HG03439 (cell line): Measurements from ENCODE around the gene ZNF396.

Source experiments
- ATAC-seq: cut with Tn5 transposase; IDR thresholded peaks from one replicate; pipeline ENCODE4 v1.9.1; 2021; ENCODE audit warnings: mild to moderate bottlenecking, moderate library complexity; ENCODE audit not compliant: unreplicated experiment

Gene ZNF396

DNA sequence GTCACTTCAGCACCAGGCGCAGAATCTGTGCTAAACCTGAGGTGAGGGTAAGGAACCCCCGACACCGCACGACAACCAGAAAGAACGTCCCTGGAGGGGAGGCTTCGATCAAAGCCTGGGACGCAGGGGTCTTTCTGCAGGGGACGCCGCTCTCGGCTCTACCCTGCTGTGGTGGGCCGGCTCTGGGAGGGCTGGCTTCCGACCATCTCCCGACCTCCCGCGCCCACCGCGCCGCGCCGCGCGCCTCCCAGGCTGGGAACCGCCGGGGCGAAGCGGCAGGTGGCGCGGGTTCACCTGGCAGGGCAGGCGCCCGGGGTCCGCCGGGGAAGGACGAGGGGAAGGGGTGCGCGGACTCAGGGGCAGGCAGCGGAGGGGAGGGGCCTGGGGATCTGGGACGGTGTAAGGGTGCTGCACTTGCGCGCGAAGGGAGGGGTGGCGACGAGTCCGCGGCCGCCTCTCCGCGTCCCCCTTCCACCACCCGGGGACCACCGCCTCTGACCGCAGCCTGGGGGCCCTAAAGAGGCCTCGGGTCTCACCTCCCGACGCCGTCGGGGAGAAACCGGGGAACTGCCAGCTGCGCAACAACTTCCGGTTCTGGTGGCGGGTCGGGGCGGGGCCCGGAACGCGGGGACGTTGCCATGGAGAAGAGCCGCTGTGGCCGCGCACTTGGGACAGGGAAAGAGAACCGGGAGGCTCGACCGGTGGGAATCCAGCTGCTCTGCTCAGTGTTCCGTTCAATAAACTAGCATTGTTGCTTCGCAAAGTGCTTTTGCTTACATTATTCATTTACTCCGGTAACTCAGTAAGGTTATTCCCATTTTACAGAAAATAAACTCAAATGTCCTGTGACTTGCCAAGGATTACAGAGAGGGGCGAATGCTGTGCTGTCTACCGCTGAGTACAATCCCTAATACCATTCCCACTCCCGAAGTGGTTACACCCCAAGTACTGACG is at the start of gene ZNF396:
ZNF396 (minus strand) TSS at position 596 of the 954 bp plus-strand sequence. CDS start 3,045 bp downstream, outside the sequence.
- peak; percentile 76 for ATAC-seq

DNA sequence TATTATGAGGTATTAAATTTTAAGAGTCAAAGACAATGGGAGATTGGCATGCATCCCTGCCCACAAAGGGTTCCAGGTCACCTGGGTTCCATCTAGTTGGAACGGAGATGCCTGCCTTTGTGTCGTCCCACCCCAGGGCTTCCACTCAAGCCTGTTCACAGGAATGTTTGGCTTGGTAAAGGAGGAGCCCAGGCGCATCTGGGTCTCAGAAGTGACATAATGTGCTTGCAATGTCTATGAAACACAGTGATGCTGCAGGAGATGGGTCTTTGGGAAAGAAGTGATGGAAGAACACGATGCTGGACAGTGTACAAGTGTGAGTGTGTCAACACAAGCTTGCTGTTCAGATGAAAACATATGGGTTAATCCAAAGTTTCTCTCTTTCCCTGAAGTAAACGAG is 49.6 kb upstream of the ZNF396 start:
- no peak for ATAC-seq

DNA sequence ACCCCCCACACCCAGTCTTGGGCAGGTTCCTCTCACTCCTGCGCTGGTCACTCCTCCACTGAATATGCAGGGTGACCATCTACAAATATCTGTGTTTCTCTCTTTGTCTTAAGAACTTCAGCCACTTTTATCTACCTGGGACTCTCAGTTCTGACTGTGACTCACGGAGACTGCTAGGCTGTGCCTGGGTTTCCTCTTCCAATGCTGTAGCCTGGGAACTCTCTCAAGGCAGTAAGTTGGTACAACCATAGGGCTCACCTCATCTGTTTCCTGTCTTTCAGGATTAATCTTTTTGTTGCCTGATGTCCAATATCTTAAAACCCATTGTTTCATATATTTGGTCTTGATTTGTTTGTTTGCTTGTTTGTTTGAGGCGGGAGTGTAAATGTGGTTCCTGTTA is 47.2 kb upstream of the ZNF396 start:
- ATAC-seq = no peak

DNA sequence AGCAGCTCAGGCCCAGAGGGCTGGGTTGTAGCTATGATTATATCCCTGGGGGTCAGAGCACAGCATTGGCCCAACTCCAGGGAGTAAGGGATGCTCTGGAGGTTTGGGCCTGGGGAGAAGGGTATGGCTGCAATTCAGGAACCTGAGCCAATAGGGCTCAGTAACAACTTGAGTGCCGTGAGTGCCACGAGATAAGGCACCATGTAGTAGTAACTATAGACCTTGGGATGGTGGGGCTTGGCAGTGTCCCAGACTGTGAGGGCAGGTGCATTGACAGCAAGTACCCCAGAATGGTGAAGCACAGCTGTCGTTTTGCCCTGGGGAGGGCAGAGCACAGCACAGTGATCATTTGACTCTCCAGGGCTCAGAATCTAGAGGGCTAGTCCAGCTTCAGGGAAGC is 45.1 kb upstream of the ZNF396 start:
- no peak for ATAC-seq

DNA sequence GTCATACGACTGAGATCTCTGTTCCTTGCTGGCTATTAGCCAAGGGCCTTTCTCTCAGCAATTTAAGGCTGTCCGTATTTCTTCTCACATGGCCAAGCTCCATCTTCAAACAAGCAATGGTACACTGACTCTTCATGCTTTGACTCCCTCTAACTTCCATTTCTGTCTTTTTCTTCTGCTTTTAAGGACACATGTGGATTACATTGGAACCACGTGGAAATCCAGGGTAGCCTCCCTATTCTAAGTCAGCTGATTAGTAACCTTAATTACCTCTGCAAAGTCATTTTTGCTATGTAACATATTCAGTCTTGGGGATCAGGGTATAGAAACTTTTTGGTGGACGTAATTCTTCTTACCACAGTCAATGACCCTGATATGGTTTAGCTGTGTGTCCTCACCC is 41.5 kb upstream of the ZNF396 start:
- no peak for ATAC-seq

DNA sequence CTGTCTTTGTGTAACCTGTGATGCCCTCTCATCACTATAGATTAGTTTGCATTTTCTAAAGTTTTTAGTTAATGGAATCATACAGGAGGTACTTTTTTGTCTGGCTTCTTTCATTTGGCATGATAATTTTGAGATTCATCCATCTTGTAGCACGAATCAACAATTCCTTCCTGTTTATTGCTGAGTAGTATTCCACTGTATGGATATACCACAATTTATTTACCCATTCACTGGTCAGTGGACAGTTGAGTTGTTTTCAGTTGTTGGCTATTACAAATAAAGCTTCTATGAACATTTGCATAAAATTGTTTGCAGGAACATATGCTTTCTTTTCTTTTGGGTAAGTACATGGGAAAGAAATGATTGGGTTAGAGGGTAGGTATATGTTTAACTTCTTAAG is 40.1 kb upstream of the ZNF396 start:
- no peak for ATAC-seq

DNA sequence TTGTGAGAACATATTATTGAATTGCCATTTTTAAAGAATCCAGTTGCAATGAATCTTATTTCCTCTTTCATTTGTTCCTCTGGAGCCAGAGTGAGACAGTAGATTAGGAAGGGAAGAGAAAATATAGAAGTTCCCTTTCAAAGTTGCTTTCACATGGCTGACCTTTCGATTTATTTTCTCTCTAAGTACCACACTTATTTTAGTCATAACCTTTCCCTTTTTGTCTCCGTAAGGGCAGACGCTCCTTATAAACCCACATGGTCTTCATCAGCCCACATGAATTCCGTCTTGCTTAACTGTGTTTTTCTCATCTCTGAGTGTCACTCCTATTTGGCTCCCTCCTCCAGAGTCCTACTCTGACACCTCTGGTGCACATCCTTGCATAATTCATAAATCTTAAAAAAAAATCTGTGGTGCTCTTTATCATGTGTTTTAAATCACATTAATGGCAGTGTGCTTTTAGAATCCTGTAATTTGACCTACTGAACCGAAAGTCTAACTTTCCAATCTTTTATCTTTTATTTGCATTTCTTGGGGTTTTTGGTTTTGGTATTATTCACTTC is 38.5 kb upstream of the ZNF396 start:
- ATAC-seq = peak; percentile 47

DNA sequence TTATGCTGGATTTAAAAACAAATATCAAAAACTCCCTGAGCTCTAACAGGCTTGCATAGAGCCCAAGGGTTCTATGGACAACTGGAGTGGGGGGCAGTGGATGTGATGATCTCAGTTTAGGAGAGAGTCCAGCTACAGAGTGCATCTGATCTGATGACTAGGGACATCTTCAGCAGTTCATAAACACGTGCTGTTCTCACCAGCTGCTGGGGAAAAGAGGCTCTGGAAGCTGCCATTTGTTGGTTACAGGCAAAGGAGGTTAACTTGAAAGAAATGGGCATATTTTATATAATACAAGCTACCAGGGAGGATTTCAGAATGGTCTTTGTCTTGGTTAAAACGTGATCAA is 36.0 kb upstream of the ZNF396 start:
- no peak for ATAC-seq

DNA sequence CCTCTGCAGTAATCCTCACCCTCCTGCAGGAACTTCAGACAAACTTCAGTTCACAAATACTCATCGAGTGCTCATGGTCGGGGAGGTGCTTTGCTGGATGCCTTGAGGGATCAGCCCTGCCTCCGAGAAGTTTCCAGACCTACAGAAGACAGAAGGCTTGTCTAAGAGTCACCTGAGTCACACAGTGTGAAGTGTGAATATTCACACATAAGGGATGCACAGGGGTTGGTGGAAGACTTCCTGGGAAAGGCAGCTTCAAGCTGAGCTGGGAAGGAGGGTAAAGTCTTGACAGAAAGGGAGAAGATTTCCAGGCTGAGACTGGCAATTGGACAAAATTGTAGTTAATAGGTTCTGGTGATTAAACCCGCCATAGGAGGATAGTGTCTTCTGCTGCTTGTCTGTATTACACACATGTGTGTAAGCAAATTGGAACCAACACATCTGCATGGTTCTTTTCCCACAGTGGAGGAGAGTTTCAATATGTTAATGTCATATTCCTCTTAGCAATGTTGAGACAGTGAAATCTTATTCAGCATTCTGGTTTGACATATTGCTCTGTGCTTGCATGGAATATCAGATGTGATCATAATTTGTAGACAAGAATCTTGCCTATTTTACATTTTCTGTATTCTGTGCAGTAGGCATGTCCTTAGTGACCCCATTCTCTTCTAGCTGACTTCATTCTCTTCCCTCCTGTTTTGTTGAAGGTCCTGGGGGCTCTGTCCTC is 34.7 kb upstream of the ZNF396 start:
- ATAC-seq = no peak

DNA sequence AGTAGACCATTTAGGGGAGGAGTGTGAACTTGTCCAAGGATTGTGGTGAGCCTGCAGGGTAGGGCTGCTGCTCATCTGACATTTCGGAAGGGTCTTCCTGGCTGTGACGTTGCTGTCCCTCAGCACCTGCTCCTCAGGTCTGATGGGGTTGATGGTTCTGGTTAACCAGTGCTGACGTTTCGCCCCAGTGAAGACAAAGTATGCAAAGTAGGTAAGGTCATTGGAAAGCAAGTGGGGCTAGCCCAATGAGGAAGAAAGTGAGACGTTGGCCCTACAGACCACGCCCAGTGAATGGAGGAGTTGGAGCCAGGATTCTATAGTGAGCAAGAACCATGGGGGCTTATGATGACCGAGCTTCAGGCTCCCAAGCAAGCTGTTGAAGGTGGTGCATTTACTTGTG is 33.4 kb upstream of the ZNF396 start:
- ATAC-seq = peak; percentile 44

DNA sequence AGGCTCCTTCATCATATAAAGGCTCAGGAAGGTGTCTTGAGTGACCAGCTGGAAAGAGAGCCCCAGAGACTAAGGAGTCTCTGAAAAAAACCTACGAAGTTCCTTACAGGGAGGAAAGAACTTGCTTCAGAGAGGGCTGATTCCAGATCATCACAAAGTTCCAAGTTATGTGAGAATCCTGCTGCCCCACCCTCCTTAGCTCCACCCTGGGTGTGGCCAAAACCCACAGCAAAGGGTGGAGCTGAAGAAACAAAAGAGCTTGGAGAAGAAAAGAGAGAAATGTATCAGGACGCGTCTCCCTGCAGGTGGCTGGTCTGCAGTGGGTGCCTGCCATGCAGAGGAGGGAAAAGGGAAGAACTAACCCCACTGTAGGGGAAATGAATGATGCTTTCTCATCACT is 32.8 kb upstream of the ZNF396 start:
- ATAC-seq = no peak

DNA sequence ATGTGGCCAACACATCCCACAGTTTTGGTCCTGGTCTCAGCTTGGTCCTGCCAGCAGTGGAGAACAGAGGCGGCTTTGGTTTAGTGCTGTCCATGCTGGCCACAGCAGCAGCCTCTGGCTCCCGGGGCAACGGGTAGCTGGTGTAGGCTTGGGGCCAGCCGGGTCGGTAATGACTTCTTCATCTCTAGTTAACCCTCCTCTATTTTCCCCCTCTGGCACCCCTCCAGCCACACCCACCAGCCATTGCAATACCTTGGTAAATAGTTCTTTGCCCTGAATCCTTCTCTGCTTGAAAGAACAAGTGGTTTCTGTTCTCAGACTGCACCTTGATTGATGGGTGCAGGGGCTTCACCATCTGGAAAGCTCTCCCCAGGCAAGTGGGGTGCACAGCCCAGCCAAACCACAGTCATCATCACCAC is 31.7 kb upstream of the ZNF396 start:
- no peak for ATAC-seq

DNA sequence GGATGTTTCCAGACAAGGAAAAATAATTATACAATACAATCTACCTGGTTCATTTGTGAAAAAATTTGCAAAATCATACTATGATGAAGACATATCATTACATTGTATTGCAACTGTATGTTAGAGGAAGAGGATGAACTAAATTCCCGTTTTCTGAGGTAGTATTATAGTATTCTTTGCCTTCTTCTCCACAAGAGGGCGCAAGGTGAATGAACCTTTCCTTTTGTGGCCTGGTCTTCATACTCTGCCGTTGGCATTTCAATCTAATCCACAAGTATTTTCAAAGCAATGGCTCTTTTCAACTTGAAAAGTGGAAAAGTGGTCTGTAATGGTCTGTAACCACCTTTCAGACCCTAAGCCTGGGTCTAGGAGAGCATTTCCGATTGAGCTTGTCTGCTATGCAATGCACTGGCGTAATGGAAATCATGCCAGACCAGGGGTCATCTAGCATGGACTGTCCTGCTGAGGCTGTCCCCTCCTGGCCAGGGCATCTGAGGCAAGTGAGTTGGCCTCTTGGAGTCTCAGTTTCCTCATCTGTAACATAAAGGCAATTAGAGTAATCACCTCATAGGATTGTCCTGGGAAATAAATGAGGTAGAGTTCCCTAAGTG is 30.8 kb upstream of the ZNF396 start:
- ATAC-seq = peak; percentile 60

DNA sequence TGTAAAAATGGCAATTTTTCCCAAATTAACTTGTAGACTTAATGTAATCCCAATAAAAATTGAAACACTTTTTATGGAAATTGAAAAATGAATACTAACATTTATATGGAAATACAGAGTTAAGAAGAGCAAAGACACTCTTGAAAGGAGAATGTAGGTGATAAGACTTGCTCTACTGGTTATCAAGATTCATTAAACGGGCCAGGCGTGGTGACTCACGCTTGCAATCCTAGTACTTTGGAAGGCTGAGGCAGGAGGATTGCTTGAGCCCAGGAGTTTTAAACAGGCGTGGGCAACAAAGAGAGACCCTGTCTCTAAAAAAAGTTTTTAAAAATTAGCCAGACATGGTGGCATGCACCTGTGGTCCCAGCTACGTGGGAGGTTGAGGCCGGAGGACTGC is 29.5 kb upstream of the ZNF396 start:
- no peak for ATAC-seq

DNA sequence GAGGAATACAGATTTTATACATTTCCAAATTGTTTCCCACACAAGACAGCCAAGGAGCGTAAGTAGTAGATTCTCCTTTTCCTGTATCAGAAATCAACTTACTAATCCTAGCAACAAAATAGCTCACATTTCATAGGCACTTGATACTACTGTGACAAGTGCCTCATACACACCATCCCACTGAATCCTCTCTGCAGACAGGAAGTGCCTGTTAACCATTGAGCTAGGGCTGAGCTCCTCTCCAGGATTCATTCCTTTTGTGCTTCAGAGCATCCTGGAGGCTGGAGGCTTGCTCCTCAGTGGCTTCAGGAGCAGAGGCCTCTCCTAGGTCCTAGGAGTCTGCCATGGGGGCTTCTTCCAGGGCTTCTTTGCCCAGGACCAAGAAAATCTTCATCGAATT is 20.8 kb upstream of the ZNF396 start:
- ATAC-seq = no peak

DNA sequence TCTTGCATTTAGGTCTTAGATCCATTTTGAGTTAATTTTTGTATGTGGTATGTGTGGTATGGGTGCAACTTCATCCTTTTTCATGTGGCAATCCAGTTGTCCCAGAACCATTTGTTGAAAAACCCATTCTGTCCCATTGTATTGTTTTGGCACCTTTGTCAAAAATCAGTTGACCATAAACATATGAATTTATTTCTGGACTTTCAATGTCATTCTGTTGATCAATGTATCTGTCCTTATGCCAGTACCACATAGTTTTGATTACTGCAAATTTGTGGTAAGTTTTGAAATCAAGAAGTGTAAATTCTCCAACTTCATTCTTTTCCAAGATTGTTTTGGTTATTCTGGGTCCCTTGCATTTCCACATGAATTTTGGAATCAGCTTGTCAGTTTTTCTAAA is 16.6 kb upstream of the ZNF396 start:
- no peak for ATAC-seq

DNA sequence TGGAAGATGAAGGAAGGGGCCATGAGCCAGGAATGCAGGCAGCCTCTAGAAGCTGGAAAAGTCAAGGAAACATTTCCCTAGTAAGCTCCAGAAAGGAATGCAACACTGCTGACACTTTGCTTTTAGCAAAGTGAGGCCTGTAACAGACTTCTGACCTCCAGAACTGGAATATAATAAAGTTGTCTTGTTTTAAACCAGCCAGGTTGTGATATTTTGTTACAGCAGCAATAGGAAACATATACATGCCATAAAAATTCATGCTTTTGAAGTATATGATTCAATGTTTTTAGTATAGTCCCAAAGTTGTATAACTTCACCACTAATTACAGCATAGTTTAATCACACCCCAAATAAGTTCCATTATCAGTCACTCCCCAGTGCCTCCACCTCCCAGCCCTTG is 15.2 kb upstream of the ZNF396 start:
- ATAC-seq = no peak

DNA sequence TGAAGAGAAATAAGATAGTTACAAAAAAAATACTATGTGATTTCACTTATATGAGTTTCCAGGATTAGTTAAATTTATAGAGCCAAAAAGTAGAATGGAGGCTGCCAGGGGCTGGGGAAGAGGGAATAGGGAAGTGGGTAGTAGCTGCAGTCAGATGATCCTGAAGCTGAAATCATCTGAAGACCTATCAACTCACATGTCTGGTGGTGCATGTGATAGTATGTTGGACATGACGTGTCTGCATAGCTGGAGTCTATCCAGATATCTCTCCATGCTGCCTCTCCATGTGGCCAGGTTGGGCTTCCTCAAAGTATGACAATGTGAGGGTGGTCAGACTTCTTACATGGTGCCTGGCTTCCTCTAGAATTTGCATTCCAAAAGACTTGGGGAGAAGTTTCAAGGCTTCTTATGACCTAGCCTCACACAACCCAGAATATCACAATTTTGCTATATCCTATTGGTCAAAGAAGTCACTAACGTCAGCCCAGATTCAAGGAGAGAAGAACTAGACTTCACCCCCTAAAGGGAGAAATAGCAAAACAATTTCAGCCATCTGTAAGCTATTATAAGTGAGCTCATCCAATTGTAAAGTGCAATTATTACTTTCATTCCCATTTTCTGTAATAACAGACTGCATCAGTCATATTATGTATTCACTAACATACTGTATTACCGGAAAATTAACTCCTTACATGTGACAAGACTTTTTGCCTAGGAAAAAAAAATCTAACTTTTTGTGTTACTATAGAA is 14.0 kb upstream of the ZNF396 start:
- no peak for ATAC-seq

DNA sequence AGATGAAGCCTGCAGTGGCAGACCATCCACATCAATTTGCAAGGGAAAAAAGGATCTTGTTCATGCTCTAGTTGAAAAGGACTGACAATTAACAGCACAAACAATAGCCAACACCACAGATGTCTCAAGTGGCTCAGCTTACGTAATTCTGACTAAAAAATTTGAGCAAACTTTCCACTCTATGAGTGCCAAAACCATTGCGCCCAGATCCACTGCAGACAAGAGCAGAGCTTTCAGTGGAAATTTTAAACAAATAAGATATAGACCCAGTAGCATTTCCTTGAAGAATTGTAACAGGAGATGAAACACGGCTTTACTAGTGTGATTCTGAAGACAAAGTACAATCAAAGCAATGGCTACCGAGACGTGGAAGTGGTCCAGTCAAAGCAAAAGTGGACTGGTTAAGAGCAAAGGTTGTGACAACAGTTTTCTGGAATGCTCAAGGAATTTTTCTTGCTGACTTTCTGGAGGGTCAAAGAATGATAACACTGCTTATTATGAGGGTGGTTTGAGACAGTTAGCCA is 12.0 kb upstream of the ZNF396 start:
- ATAC-seq = no peak

DNA sequence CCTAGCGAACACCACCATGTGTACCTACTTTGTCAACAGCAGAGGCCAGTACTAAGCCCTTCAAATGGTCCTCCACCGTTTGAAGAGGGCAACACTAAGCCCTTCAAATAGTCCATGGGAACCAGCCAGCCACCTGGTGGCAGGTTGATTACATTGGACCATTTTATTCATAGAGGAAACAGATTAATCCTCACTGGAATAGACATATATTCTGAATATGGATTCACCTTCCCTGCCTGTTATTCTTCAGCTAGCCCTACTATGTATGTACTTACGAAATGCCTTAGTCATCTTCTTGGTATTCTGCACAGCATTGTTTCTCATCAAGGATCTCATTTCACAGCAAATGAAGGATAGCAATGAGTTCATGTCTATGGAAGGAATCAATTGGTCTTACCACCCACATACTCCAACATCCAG is 10.0 kb upstream of the ZNF396 start:
- ATAC-seq = peak; percentile 33
